ENCODE data around the gene GBP1. TPM values are rescaled to one million over a fixed set of nuclear protein-coding genes. Genes with fewer than 3 reads are reported as not detected.
"Not testable (repeated sequence)": the region's sequence is repeated elsewhere in the genome, so short reads cannot be mapped to it uniquely, and the experiment has no call there.

The GBP1 gene
- total and polyA plus RNA-seq, 2 experiments from 2014 or later: 0.13 TPM; not detected in 1

DNA sequence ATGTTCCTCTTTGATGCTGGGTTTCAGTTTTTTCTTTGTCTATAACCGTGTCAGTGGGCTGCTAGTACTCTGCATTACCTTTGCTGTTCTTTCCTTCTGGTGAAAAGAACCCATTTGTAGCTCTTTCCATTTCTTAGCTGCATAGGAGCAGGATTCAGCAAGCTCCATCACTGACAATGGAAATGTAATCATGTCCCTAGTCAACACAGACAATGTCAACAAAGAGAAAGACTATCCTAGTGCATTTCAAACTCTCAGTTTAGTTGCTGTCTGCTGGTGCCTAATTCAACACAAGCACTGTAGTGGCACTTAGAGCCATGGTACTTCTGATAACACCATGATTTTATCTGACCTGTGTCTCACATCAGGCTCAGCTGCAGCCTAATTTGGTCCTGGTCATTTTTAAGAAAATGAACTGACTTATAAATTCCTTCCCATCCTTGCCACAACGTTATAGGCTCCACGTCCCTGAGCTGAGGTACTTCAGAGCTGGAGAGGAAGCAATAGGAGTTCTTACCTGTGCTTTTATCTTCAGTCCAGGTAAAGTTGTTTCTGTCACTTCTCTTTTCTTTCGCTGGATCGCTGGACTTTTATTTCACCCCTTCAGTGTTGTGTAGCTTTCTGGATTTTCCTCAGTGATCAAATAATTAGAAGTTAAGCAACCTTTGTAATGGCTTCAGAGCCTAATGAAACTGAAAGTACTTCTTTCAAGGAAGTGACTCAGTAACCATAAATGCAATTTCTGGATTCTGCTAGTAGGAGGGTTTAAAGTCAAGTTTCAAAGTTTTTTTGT lies 42.6 kb downstream of the GBP1 start, which contains the start of gene GBP3 (continued):
- TF ChIP-seq, protein P1, sequence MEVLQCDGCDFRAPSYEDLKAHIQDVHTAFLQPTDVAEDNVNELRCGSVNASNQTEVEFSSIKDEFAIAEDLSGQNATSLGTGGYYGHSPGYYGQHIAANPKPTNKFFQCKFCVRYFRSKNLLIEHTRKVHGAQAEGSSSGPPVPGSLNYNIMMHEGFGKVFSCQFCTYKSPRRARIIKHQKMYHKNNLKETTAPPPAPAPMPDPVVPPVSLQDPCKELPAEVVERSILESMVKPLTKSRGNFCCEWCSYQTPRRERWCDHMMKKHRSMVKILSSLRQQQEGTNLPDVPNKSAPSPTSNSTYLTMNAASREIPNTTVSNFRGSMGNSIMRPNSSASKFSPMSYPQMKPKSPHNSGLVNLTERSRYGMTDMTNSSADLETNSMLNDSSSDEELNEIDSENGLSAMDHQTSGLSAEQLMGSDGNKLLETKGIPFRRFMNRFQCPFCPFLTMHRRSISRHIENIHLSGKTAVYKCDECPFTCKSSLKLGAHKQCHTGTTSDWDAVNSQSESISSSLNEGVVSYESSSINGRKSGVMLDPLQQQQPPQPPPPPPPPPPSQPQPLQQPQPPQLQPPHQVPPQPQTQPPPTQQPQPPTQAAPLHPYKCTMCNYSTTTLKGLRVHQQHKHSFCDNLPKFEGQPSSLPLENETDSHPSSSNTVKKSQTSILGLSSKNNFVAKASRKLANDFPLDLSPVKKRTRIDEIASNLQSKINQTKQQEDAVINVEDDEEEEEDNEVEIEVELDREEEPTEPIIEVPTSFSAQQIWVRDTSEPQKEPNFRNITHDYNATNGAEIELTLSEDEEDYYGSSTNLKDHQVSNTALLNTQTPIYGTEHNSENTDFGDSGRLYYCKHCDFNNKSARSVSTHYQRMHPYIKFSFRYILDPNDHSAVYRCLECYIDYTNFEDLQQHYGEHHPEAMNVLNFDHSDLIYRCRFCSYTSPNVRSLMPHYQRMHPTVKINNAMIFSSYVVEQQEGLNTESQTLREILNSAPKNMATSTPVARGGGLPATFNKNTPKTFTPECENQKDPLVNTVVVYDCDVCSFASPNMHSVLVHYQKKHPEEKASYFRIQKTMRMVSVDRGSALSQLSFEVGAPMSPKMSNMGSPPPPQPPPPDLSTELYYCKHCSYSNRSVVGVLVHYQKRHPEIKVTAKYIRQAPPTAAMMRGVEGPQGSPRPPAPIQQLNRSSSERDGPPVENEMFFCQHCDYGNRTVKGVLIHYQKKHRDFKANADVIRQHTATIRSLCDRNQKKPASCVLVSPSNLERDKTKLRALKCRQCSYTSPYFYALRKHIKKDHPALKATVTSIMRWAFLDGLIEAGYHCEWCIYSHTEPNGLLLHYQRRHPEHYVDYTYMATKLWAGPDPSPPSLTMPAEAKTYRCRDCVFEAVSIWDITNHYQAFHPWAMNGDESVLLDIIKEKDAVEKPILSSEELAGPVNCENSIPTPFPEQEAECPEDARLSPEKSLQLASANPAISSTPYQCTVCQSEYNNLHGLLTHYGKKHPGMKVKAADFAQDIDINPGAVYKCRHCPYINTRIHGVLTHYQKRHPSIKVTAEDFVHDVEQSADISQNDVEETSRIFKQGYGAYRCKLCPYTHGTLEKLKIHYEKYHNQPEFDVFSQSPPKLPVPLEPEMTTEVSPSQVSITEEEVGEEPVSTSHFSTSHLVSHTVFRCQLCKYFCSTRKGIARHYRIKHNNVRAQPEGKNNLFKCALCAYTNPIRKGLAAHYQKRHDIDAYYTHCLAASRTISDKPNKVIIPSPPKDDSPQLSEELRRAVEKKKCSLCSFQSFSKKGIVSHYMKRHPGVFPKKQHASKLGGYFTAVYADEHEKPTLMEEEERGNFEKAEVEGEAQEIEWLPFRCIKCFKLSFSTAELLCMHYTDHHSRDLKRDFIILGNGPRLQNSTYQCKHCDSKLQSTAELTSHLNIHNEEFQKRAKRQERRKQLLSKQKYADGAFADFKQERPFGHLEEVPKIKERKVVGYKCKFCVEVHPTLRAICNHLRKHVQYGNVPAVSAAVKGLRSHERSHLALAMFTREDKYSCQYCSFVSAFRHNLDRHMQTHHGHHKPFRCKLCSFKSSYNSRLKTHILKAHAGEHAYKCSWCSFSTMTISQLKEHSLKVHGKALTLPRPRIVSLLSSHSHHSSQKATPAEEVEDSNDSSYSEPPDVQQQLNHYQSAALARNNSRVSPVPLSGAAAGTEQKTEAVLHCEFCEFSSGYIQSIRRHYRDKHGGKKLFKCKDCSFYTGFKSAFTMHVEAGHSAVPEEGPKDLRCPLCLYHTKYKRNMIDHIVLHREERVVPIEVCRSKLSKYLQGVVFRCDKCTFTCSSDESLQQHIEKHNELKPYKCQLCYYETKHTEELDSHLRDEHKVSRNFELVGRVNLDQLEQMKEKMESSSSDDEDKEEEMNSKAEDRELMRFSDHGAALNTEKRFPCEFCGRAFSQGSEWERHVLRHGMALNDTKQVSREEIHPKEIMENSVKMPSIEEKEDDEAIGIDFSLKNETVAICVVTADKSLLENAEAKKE (CRISPR knock-in tag; IDR thresholded peaks at IDR 0.05): no peak
- no peak for TF ChIP-seq EZH2 (IDR thresholded peaks at IDR 0.05; ENCODE audit: low read depth, unreplicated experiment)
- TF ChIP-seq NANOG (IDR thresholded peaks at IDR 0.05; ENCODE audit: borderline replicate concordance): no peak
- TF ChIP-seq CTCF (conservative IDR thresholded peaks at IDR 0.05; ENCODE audit: low read depth in 2 of 2): no peak

- not testable (repeated sequence) for DNase-seq (ENCODE audit: low spot score); ATAC-seq; H3K4me3 ChIP-seq; H3K27ac Mint-ChIP-seq; H3K27ac ChIP-seq (ENCODE audit: low read depth); H3K27me3 ChIP-seq (ENCODE audit: insufficient read depth); H3K79me2 ChIP-seq (replicated peaks; ENCODE audit: insufficient read depth); H4K20me1 ChIP-seq (replicated peaks; ENCODE audit: insufficient read depth); H3K9me3 Mint-ChIP-seq; H3K27me3 Mint-ChIP-seq (ENCODE audit: insufficient read depth, low read depth, poor library complexity); H3F3A ChIP-seq (replicated peaks; ENCODE audit: low read depth); H3K36me3 ChIP-seq (ENCODE audit: insufficient read depth); H3K4me3 Mint-ChIP-seq; H2AFZ ChIP-seq; H3K36me3 Mint-ChIP-seq (ENCODE audit: low read depth); H3K9me2 ChIP-seq (ENCODE audit: insufficient read depth); H3K4me2 ChIP-seq; H3K4me1 ChIP-seq (ENCODE audit: insufficient read depth)
- peaks cover 12% of the 10 kb centered on the region for H3K4me1 Mint-ChIP-seq
These were observed 46.7 kb downstream of the GBP1 start for GRCh38 chr1:89018318-89018717.

Data from GM23338 (cell line).